CD4-positive, alpha-beta T cell treated with Interleukin-6 at 100 ng/mL for 8 hours (primary cell): ENCODE results near the gene TPRG1.

ENCODE experiments used
- DNase-seq: peaks from one replicate; pipeline ENCODE4 v3.0.0-alpha.2; 2020; ENCODE audit warnings: mixed read lengths, low spot score

Gene TPRG1

DNA sequence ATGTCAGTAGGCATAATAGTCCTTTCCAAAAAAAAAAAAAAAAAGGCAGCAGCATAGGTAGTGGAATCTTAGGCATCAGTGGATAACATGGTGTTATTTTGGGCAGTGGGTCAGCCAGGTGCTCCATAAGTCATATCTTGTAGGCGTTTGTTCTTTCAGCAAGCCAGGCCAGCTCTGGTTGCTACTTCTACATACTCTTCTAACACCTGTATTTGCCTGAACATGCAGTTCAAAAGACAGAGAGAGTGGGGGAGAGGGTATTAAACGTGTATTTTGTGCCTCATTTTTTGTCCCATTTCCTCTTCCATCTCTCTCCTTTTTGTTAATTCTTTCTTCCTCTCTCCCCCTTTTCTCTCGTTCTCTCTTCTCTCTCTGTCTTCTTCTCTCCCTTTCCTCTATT lies 110.4 kb downstream of the TPRG1 start:
- no peak for DNase-seq

GRCh38 chr3:189282741-189283140 lies 111.0 kb downstream of the TPRG1 start:
- no peak for DNase-seq

DNA sequence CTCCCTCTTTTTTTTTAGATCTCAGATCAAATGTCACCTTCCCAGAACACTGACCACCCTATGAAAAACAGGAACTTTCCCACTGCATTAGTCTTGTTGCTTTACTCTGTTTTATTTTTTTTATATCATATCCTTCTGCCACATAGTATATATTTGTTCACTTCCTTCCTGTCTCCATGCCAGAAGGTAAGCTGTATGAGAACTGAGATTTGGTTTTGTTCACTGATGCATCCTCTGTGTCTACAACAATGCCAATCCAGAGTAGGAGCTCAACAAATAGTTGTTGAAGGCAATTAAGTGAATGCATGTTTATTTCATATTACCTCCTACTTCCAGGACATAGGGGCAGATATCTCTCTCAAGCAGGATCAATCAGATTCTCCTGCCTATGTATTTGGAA lies 114.4 kb downstream of the TPRG1 start:
- DNase-seq = peak; percentile 4

DNA sequence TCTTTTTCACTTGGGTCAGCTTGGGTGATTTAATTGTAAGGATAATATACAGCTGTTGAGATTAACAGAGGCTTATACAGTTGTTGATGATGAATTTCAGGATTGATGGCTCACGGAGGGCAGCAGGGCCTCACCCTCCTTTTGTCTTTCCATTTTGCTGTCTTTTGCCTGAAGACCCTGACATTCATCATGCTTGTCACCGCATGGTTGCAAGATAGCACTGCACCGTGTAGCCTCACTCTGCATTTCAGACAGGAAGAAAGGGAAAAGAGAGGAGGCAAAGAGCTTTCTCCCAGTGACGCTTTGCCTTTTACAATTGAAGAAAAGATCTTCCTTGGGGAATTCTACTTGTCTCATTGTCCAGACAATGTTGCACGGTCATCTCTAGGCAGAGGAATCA lies 115.1 kb downstream of the TPRG1 start:
- DNase-seq = no peak

- DNase-seq = no peak
Observed at GRCh38 chr3:189288348-189289235, 116.8 kb downstream of the TPRG1 start.

DNA sequence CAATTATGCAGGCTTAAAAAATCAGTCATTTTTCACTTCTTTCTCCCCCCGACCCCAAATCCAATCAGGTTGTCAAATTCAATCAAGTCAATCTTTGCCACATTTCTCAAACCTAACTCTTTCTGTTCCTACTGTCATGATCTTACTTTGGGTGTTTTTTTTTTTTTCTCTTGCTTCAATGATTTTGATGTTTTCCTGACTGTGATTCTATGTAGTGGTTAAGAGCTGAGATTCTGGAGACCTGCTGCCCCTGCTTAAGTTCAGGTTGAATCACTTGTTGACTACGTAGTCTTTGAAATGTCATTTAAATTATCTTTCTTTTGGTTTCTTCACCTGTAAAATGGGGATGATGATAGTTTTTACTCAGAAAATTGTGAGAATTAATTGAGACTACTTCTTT lies 117.5 kb downstream of the TPRG1 start:
- no peak for DNase-seq

DNA sequence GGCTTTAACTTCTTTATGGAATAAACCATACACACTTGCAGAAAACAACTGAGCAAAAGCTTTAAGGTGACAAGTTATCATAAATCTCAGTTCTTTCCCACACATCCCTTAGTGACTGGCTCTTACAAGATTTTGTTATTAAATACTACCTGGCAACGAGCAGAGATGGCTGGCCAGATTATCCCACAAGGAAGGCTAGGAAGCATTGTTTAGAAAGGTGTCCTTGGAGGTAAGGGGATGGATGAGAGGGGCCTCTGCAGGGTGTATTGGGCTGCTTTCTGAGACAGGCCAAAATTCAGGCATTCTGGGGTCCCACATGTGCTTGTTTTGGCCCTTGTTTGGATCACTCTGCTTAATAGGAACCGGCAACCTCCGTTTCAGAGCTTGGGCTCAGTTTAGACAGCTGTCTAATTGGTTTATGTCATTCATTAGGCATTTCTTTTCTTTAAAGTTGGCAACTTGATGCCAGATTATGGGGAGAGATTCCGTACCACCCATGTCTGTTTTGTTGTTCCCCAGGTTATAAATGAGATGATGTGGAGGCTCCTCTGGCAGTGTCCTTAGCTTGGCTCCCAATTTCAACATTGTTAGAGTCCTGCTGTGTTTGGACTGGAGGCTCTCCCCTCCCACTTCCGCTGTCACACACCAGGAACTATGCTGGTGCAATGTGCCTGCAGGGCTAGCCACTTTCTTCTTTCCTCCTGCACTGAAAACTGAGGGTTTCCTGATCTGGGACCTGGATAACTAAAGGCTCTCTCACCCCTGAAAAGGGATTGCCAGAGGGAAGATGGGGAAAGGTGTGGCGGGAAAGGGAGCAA lies 121.1 kb downstream of the TPRG1 start:
- no peak for DNase-seq

DNA sequence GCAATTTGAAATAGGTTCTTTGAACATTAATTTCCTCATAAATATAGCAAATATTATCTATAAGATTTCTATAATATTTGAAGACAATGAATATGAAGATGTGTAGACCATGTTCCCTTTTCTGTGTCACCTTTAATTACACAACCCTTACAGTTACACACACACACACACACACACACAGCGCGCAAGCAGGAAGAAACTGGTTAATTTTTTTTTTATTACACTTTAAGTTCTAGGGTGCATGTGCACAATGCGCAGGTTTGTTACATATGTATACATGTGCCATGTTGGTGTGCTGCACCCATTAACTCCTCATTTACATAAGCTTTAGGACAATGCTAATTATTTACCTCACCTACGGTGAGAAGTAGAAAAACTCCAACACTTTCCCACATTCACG lies 122.9 kb downstream of the TPRG1 start:
- no peak for DNase-seq

GRCh38 chr3:189295089-189295488 lies 123.3 kb downstream of the TPRG1 start:
- DNase-seq = no peak

- DNase-seq = no peak
Observed at GRCh38 chr3:189297932-189298331, 126.2 kb downstream of the TPRG1 start.

GRCh38 chr3:189298469-189299375 lies 127.0 kb downstream of the TPRG1 start:
- DNase-seq = no peak

GRCh38 chr3:189300345-189300744 lies 128.6 kb downstream of the TPRG1 start:
- DNase-seq = no peak

GRCh38 chr3:189301479-189301878 lies 129.7 kb downstream of the TPRG1 start:
- no peak for DNase-seq

DNA sequence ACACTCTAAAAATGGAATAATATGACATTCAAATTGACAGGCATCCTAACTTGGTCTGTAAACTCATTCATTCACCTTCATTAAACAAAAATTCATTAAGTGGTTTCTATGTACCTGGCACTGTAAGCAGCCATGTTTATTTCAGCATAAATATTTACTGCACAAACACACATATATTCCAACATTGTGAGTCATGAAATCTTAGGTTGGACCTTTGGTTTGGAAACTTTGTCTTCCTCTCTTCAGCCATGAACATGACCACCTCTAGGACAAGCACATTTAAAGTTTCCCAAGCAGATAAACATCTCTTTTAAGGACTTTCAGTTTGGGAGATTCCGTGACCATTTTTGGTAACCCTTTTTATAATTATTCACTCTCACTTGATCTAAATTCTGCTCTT lies 131.8 kb downstream of the TPRG1 start:
- no peak for DNase-seq

- no peak for DNase-seq
Observed at GRCh38 chr3:189304465-189305351, 132.9 kb downstream of the TPRG1 start.

DNA sequence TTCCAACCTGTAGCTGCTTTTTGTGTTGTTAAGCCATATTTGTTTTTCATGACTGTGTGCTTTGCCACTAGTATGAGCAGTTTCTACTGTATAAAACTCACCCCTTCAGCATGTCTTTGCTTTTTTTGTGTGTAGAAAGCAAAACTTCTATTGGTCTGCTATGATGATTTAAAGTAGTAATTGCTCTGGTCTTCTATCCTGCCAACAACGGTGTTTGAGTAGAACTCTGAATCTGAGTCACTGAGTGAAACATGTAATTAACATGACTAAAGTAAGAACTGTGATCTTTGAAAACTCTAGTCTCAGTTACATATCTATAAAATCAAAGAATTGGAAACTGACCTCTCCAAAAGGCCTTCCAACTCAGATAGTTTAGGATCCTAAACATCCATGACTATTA lies 133.6 kb downstream of the TPRG1 start:
- DNase-seq = no peak

GRCh38 chr3:189307963-189308362 lies 136.2 kb downstream of the TPRG1 start:
- no peak for DNase-seq

GRCh38 chr3:189308608-189309007 lies 136.8 kb downstream of the TPRG1 start:
- no peak for DNase-seq

DNA sequence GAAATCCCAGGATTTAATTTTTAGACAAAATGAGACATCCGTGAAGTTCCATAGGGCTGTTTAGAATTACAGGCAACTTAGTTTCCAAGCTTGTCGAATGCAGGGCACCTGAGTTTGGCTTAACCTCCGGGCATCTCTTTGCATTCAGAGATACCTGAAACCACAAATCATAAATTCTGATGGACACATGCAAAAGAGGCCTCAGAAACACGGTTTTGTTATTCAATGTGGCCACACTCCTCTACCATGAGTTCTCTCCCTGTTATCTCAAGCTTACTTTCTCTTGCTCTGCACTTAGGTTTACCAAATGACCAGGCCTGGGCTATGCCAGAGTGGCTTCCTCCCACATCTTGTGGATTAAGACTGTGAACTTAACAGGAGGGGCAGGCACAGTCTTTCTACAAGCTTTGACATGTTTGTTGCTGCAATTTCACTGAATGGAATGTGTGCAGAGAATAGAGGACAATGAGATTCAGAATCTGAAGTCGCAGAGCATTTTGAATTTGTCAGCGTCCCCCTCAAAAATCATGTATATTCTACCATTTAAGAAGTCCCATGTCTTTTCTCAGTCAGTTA lies 137.7 kb downstream of the TPRG1 start:
- no peak for DNase-seq

GRCh38 chr3:189311521-189311920 lies 139.8 kb downstream of the TPRG1 start:
- DNase-seq = no peak

- DNase-seq = no peak
Observed at GRCh38 chr3:189312866-189313265, 141.1 kb downstream of the TPRG1 start.
